ENCODE results near the gene DLG2. TPM values are rescaled to one million over a fixed set of nuclear protein-coding genes. Genes with fewer than 3 reads are reported as not detected.
"Not testable (repeated sequence)": the region's sequence is repeated elsewhere in the genome, so short reads cannot be mapped to it uniquely, and the experiment has no call there.

DLG2 gene
- total and polyA plus RNA-seq, 12 donors = 1.0 to 14.8 (median 7.4) TPM

- ATAC-seq = no peak
- TF ChIP-seq CTCF (IDR thresholded peaks at IDR 0.05) = no peak
Measured at GRCh38 chr11:85279267-85279666, 347.9 kb downstream of the DLG2 start.

GRCh38 chr11:85277693-85278092 is 349.5 kb downstream of the DLG2 start:
- H3K9me3 ChIP-seq = peaks cover 0 to 8% (median 0%) of the 10 kb centered on the region in 11 donors
- DNase-seq = no peak
- intact Hi-C loops (cut with DNase I) = no loop called here
- 49 to 61% methylated on average over 2 of the region's 2 CpGs for WGBS, 2 donors
- H3K4me1 ChIP-seq = no peaks in the 10 kb centered on the region
- H3K27me3 ChIP-seq = no peaks in the 10 kb centered on the region
- ATAC-seq = no peak
- TF ChIP-seq CTCF (IDR thresholded peaks at IDR 0.05) = no peak
- H3K4me3 ChIP-seq = no peak overlapping the region
- H3K36me3 ChIP-seq = no peaks in the 10 kb centered on the region
- H3K27ac ChIP-seq = no peak overlapping the region

More at GRCh38 chr11:85279267-85279666, 347.9 kb downstream of the DLG2 start:
- H3K36me3 ChIP-seq = no peaks in the 10 kb centered on the region
- intact Hi-C loops (cut with DNase I) = no loop called here
- H3K9me3 ChIP-seq = peaks cover 0 to 5% (median 0%) of the 10 kb centered on the region in 11 donors
- 56 to 63% methylated on average over 1 of the region's 1 CpG for WGBS, 2 donors
- H3K27me3 ChIP-seq = no peaks in the 10 kb centered on the region
- no peak overlapping the region for H3K4me3 ChIP-seq
- no peak for DNase-seq
- H3K27ac ChIP-seq = no peak overlapping the region
- H3K4me1 ChIP-seq = no peaks in the 10 kb centered on the region

GRCh38 chr11:85276332-85276731 is 350.8 kb downstream of the DLG2 start:
- no peak for TF ChIP-seq CTCF (IDR thresholded peaks at IDR 0.05)
- H3K27ac ChIP-seq = no peak overlapping the region
- no peak for DNase-seq
- no peak overlapping the region for H3K4me3 ChIP-seq
- H3K36me3 ChIP-seq = no peaks in the 10 kb centered on the region
- no peaks in the 10 kb centered on the region for H3K4me1 ChIP-seq
- no peak for ATAC-seq
- WGBS, 2 donors = 91 to 92% methylated on average over 2 of the region's 2 CpGs
- no peaks in the 10 kb centered on the region for H3K27me3 ChIP-seq
- peaks cover 0 to 15% (median 0%) of the 10 kb centered on the region in 11 donors for H3K9me3 ChIP-seq
- intact Hi-C loops (cut with DNase I) = no loop called here

GRCh38 chr11:85270315-85270714 is 356.8 kb downstream of the DLG2 start:
- H3K27ac ChIP-seq; H3K27me3 ChIP-seq; H3K4me3 ChIP-seq; ATAC-seq; intact Hi-C loops (cut with DNase I); H3K36me3 ChIP-seq; H3K4me1 ChIP-seq; DNase-seq: not testable (repeated sequence)
- WGBS, 2 donors = 74 to 79% methylated on average over 2 of the region's 2 CpGs
- peaks cover 0 to 15% (median 0%) of the 10 kb centered on the region in 11 donors for H3K9me3 ChIP-seq

- Histone ChIP-seq H3K27me3 (no peaks in the 10 kb centered on the region), H3K36me3 (no peaks in the 10 kb centered on the region), H3K9me3 (peaks cover 0 to 10% (median 0%) of the 10 kb centered on the region in 11 donors), H3K4me1 (no peaks in the 10 kb centered on the region), H3K27ac (no peak overlapping the region), H3K4me3 (no peak overlapping the region)
- ATAC-seq (no peak), DNase-seq (no peak)
- intact Hi-C loops (cut with DNase I) = no loop called here
- TF ChIP-seq CTCF (IDR thresholded peaks at IDR 0.05) = no peak
Measured at GRCh38 chr11:85269109-85269508, 358.0 kb downstream of the DLG2 start.

All from heart right ventricle (tissue), 16 donors.